ENCODE data around the gene WNT7B. TPM values are rescaled to one million over a fixed set of nuclear protein-coding genes. Genes with fewer than 3 reads are reported as not detected.

The WNT7B gene
- total RNA-seq, 2 donors from 2014 or later: 0.19 TPM; not detected in 1

DNA sequence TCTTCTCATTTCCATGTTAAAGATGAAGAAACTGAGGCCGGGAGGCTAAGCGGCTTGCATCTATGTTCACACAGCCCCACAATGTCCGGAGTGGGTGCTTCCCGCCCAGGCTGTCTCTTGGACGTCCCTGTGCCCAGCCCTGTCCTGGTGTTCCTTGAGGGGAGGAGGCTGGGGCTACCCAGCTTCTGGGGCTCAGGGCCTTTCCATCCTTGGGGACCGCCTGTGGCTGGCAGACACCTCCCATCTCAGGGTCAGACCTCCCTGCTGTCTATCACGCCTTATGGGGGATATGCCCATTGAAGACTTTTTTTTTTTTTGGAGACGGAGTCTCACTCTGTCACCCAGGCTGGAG lies 95.5 kb downstream of the WNT7B start:
- Histone ChIP-seq H3K36me3 (no peaks in the 10 kb centered on the region), H3K27me3 (no peaks in the 10 kb centered on the region), H3K9me3 (no peaks in the 10 kb centered on the region), H3K4me3 (no peak overlapping the region), H3K4me1 (peaks cover 0 to 46% of the 10 kb centered on the region in 2 donors), H3K27ac (no peak overlapping the region)
- TF ChIP-seq, protein P1, sequence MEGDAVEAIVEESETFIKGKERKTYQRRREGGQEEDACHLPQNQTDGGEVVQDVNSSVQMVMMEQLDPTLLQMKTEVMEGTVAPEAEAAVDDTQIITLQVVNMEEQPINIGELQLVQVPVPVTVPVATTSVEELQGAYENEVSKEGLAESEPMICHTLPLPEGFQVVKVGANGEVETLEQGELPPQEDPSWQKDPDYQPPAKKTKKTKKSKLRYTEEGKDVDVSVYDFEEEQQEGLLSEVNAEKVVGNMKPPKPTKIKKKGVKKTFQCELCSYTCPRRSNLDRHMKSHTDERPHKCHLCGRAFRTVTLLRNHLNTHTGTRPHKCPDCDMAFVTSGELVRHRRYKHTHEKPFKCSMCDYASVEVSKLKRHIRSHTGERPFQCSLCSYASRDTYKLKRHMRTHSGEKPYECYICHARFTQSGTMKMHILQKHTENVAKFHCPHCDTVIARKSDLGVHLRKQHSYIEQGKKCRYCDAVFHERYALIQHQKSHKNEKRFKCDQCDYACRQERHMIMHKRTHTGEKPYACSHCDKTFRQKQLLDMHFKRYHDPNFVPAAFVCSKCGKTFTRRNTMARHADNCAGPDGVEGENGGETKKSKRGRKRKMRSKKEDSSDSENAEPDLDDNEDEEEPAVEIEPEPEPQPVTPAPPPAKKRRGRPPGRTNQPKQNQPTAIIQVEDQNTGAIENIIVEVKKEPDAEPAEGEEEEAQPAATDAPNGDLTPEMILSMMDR (IDR thresholded peaks at IDR 0.05): no peak
- no peak for DNase-seq (ENCODE audit: low spot score)

DNA sequence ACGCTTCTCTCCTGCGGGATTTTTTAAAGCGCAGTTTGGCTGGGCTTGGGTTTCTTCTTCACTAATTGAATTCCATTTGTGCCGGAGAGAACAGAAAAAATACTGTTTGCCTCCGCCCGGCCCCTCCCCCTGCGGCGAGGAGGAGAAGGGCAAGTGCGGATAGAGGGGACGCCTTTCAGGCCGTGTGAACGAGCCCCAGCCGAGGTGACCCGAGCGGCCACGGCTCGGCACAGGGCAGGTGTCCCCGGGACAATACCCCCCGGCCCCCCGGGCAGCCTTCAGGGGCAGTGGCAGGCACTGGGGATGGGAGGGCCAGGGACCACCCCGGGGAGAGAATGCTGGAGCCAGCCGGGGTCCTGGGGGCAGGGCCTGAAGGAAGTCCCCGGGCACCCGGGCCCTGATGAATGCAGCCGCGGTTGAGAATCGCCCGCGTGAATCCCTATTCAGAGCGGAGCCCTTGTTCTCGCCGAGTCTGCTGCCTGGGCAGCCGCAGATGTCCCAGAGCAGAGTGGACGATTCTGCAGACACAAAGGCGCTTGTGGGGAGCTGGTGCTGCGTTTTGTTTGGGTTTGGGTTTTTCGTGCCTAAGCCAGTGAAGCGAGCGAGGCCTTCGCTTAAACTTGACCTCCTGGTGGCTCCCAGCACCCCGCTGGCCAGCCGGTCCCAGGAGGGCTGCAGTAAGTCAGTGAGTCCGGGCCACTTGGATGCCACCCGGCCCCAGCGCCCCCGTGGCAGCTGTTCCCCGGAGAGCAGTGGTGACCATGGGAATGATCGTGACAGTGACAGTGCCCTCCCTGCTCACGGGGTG lies 96.0 kb downstream of the WNT7B start:
- peaks cover 0 to 46% of the 10 kb centered on the region in 2 donors for H3K4me1 ChIP-seq
- no peak overlapping the region for H3K27ac ChIP-seq
- H3K27me3 ChIP-seq: no peaks in the 10 kb centered on the region
- DNase-seq (ENCODE audit: low spot score): no peak
- no peaks in the 10 kb centered on the region for H3K9me3 ChIP-seq
- peak overlapping the region in 1 of 2 donors; percentile 9 for H3K4me3 ChIP-seq
- TF ChIP-seq, protein P1 (IDR thresholded peaks at IDR 0.05): no peak
- no peaks in the 10 kb centered on the region for H3K36me3 ChIP-seq

DNA sequence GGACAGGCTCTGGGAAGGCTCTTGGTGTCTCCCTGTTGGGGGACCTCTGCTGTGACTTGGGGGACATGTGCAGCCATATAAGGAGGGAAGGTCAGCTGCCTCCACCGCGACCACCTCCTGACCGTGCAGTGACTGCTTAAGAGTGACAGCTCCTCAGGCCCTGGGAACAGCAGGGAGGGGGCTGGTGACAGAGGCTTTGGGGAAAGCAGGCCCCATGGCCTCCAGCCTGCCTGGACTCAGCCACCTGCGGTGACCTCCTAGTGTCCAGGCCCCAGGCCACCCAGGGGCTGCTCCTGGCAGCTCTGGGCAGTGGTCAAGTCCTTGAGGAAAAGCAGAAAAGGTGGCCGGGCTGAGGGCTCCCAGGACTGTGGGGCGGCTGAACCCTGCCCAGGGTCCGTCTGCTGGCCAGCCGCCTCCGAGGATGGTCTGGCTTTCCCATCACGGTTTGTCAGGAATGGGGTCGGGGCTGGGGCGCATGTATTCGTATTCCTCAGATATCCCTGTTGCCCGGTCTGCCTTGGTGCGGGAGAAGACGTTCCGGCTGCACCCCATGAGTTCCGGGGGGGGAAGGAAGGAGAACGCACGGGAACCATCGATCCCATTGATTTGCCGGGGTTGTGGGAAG lies 96.8 kb downstream of the WNT7B start:
- DNase-seq (ENCODE audit: low spot score): no peak
- Histone ChIP-seq H3K36me3 (no peaks in the 10 kb centered on the region), H3K4me1 (peaks cover 0 to 45% of the 10 kb centered on the region in 2 donors), H3K27ac (no peak overlapping the region), H3K9me3 (no peaks in the 10 kb centered on the region), H3K27me3 (no peaks in the 10 kb centered on the region), H3K4me3 (peak overlapping the region in 1 of 2 donors; percentile 9)
- TF ChIP-seq, protein P1 (IDR thresholded peaks at IDR 0.05): no peak

DNA sequence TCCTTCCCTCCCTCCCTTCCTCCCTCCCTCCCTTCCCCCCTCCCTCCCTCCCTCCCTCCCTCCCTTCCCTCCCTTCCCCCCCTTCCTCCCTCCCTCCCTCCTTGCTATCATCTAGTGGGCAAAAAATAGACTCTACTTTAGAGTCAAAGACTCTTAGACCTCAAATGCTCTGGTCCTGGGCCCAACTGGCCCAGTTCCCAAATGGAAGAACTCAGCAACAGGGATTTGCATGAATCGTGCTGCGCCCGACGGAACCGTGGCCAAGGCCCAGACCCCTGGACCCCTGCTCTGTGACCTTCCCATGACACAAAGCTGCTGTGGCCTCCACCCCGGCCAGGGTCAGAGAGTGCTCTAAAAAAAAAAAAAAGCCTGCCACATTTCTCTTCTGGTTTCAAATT lies 97.4 kb downstream of the WNT7B start:
- H3K9me3 ChIP-seq: no peaks in the 10 kb centered on the region
- H3K27me3 ChIP-seq: no peaks in the 10 kb centered on the region
- TF ChIP-seq, protein P1 (IDR thresholded peaks at IDR 0.05): no peak
- H3K36me3 ChIP-seq: no peaks in the 10 kb centered on the region
- DNase-seq (ENCODE audit: low spot score): no peak
- H3K4me1 ChIP-seq: peaks cover 0 to 40% of the 10 kb centered on the region in 2 donors
- H3K4me3 ChIP-seq: no peak overlapping the region
- no peak overlapping the region for H3K27ac ChIP-seq

DNA sequence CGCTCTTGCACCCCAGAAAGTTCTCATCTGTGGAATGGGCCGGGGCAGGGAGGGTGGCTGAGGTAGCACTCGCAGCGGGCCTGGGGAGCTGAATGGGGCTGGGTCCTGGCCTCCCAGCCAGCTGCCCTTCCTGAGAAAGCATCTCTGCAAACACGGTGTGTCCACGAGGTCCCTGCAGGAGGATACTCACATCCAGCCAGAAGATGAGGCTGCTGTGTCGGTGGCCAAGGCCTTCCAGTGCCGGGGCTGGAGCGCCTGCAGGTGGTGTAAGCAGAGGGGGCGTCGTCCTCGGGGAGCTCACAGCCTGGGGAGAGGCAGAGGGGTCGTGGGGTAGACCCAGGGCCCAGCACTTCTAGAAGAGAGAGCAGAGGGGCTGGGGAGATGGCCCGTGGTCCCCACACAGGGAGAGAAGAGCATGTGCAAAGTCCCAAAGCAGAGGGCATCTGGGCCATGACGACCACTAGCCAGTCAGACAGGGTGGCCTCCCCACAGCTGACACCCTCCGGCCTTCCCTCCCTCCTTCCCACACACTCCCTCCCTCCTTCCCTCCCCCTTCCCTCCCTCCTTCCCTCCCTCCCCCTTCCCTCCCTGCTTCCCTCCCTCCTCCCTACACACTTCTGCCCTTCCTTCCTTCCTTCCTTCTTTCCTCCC lies 97.9 kb downstream of the WNT7B start:
- H3K27ac ChIP-seq: no peak overlapping the region
- H3K4me1 ChIP-seq: peaks cover 0 to 35% of the 10 kb centered on the region in 2 donors
- DNase-seq (ENCODE audit: low spot score): no peak
- no peak overlapping the region for H3K4me3 ChIP-seq
- H3K36me3 ChIP-seq: no peaks in the 10 kb centered on the region
- no peaks in the 10 kb centered on the region for H3K27me3 ChIP-seq
- no peaks in the 10 kb centered on the region for H3K9me3 ChIP-seq
- TF ChIP-seq, protein P1 (IDR thresholded peaks at IDR 0.05): no peak
